ENCODE data around the gene HES3.

GRCh38 chr1:6212193-6212959, 31.6 kb upstream of the HES3 start:
- no peak for TF ChIP-seq CTCF (IDR thresholded peaks at IDR 0.05; ENCODE audit: insufficient read depth, low read length, poor library complexity, severe bottlenecking)
- TF ChIP-seq EZH2phosphoT487 (conservative IDR thresholded peaks at IDR 0.05; ENCODE audit: low read length), result no peak
